HCT116 (cell line): ENCODE measurements around the gene MED23. TPM values are rescaled to one million over a fixed set of nuclear protein-coding genes. Genes with fewer than 3 reads are reported as not detected.

Experiments used
- ATAC-seq: fragments of 200-7000 bp; cut with Tn5 transposase; 2 replicates; pipeline ENCODE4 v1.9.1; 2020; ENCODE audit warnings: mild to moderate bottlenecking, moderate library complexity
- BruUV-seq: library from RNA; stranded (reverse); fragments of 400-500 nt; replicated peaks from 2 replicates; lab custom pipeline; 2021; lab: Mats Ljungman, UMichigan
- CTCF ChIA-PET: fragments of 300-600 bp; sonication (Branson Sonifier 250); formaldehyde crosslinking; loops from one replicate; lab custom pipeline; 2021; ENCODE audit warnings: antibody characterized with exemption; lab: Charles Lee
- POLR2A ChIA-PET: fragments of 300-600, 350-600 bp; sonication (Branson Sonifier 250); formaldehyde crosslinking; loops from one replicate; lab custom pipeline; 2021; ENCODE audit warnings: antibody characterized with exemption; lab: Charles Lee
- RAD21 ChIA-PET, 2 experiments: fragments of 300-600 bp; sonication (Branson Sonifier 250); formaldehyde crosslinking; loops; one replicate each; lab custom pipeline; 2023; ENCODE audit warnings: low total read pairs in 2 of 2; ENCODE audit not compliant: uncharacterized antibody in 2 of 2, unreplicated experiment in 2 of 2, low non-redundant PET in 1 of 2; lab: Charles Lee
- DNase-seq: peaks from one replicate; pipeline ENCODE4 v3.0.0-alpha.2; 2010; ENCODE audit warnings: low read depth, low spot score
- H2AFZ ChIP-seq: fragments of 200-600 bp; shearing (Covaris generic), sonication (generic); 2 replicates; pipeline ENCODE4 v1.6.1; 2017; ENCODE audit warnings: low read depth, mixed run types, mixed read lengths, antibody characterized with exemption, low read length; ENCODE audit not compliant: poor library complexity, severe bottlenecking
- H3K27ac ChIP-seq: 2 replicates; pipeline ENCODE4 v1.5.1; 2012; ENCODE audit warnings: low read depth, low read length
- H3K27me3 ChIP-seq: fragments of 200-600 bp; sonication (generic); 2 replicates; pipeline ENCODE4 v1.6.1; 2016; ENCODE audit warnings: mixed run types, low read length, mixed read lengths; ENCODE audit not compliant: insufficient read depth
- H3K36me3 ChIP-seq, 2 experiments: fragments of 200-500 bp in 1 of 2; fragments of 200-600 bp in 1 of 2; sonication (Bioruptor generic) in 1 of 2; sonication (generic) in 1 of 2; 2 replicates each; pipeline versions ENCODE4 v1.5.1 to v1.6.1; 2014 to 2016; ENCODE audit warnings: low read length in 2 of 2, inconsistent platforms in 1 of 2, mixed read lengths in 1 of 2, mixed run types in 1 of 2; ENCODE audit not compliant: insufficient read depth in 2 of 2, control insufficient read depth in 1 of 2
- H3K4me1 ChIP-seq, 2 experiments: fragments of 200-600 bp in 1 of 2; sonication (generic) in 1 of 2; 2 replicates each; pipeline versions ENCODE4 v1.5.1 to v1.6.1; 2012 to 2017; ENCODE audit warnings: low read length in 2 of 2, inconsistent platforms in 1 of 2, mild to moderate bottlenecking in 1 of 2, mixed read lengths in 1 of 2, mixed run types in 1 of 2, moderate library complexity in 1 of 2; ENCODE audit not compliant: insufficient read depth in 2 of 2, control insufficient read depth in 1 of 2
- H3K4me2 ChIP-seq: fragments of 200-600 bp; sonication (generic); 2 replicates; pipeline ENCODE4 v1.6.1; 2017; ENCODE audit warnings: mixed run types, low read length, mixed read lengths
- H3K4me3 ChIP-seq, 2 experiments: fragments of 200-600 bp in 1 of 2; sonication (generic) in 1 of 2; replicated peaks in 1 of 2; 2 replicates each; pipeline ENCODE4 v1.5.1; 2011 to 2016; ENCODE audit warnings: low read length in 2 of 2, control low read depth in 1 of 2, low read depth in 1 of 2, mild to moderate bottlenecking in 1 of 2, mixed read lengths in 1 of 2, mixed run types in 1 of 2
- H3K79me2 ChIP-seq: fragments of 200-600 bp; sonication (generic); 2 replicates; pipeline ENCODE4 v1.6.1; 2017; ENCODE audit warnings: mild to moderate bottlenecking, mixed run types, low read length, moderate library complexity, mixed read lengths; ENCODE audit not compliant: insufficient read depth
- H3K9ac ChIP-seq: fragments of 200-600 bp; sonication (generic); 2 replicates; pipeline ENCODE4 v1.6.1; 2016; ENCODE audit warnings: low read length, mixed read lengths
- H3K9me2 ChIP-seq: fragments of 200-600 bp; sonication (generic), shearing (Covaris generic); 2 replicates; pipeline ENCODE4 v1.6.1; 2017; ENCODE audit warnings: mixed run types, mild to moderate bottlenecking, moderate library complexity; ENCODE audit not compliant: insufficient read depth
- H3K9me3 ChIP-seq, 2 experiments: fragments of 200-500 bp in 1 of 2; fragments of 200-600 bp in 1 of 2; sonication (Bioruptor generic) in 1 of 2; sonication (generic) in 1 of 2; 2 replicates each; pipeline ENCODE4 v1.6.1; 2014 to 2017; ENCODE audit warnings: low read length in 2 of 2, mixed read lengths in 2 of 2, inconsistent platforms in 1 of 2, low read depth in 1 of 2, mild to moderate bottlenecking in 1 of 2, mixed run types in 1 of 2, moderate library complexity in 1 of 2; ENCODE audit not compliant: control insufficient read depth in 1 of 2, insufficient read depth in 1 of 2
- H4K20me1 ChIP-seq: fragments of 200-600 bp; sonication (generic), shearing (Covaris generic); 2 replicates; pipeline ENCODE4 v1.6.1; 2017; ENCODE audit warnings: mixed run types, mild to moderate bottlenecking, moderate library complexity; ENCODE audit not compliant: insufficient read depth
- CBX3 ChIP-seq: IDR thresholded peaks from 2 replicates; pipeline ENCODE4 v1.6.1; 2012; ENCODE audit warnings: low read depth
- EGR1 ChIP-seq: IDR thresholded peaks from 2 replicates; pipeline ENCODE4 v1.6.1; 2012; ENCODE audit warnings: low read depth
- ELF1 ChIP-seq: IDR thresholded peaks from 2 replicates; pipeline ENCODE4 v1.6.1; 2012; ENCODE audit warnings: low read depth, borderline replicate concordance
- EZH2 ChIP-seq: fragments of 200-600 bp; sonication (generic); IDR thresholded peaks from 2 replicates; pipeline ENCODE4 v1.6.1; 2017; ENCODE audit warnings: antibody characterized with exemption, mixed run types
- EZH2phosphoT487 ChIP-seq: fragments of 200-600 bp; IDR thresholded peaks from 2 replicates; pipeline ENCODE4 v1.6.1; 2018; ENCODE audit warnings: antibody characterized with exemption, borderline replicate concordance
- FOSL1 ChIP-seq: IDR thresholded peaks from 2 replicates; pipeline ENCODE4 v1.6.1; 2012; ENCODE audit warnings: low read depth
- JUND ChIP-seq: IDR thresholded peaks from 2 replicates; pipeline ENCODE4 v1.6.1; 2012
- POLR2AphosphoS5 ChIP-seq: IDR thresholded peaks from 2 replicates; pipeline ENCODE4 v1.6.1; 2011; ENCODE audit warnings: mild to moderate bottlenecking, low read depth, low read length, moderate library complexity
- RAD21 ChIP-seq: IDR thresholded peaks from 2 replicates; pipeline ENCODE4 v1.6.1; 2012; ENCODE audit warnings: low read depth, mild to moderate bottlenecking
- SIN3A ChIP-seq: IDR thresholded peaks from 2 replicates; pipeline ENCODE4 v1.6.1; 2012; ENCODE audit warnings: low read depth
- SP1 ChIP-seq: IDR thresholded peaks from 2 replicates; pipeline ENCODE4 v1.6.1; 2012; ENCODE audit warnings: low read depth
- SRF ChIP-seq: IDR thresholded peaks from 2 replicates; pipeline ENCODE4 v1.6.1; 2012; ENCODE audit warnings: low read depth
- TCF7L2 ChIP-seq: IDR thresholded peaks from 2 replicates; pipeline ENCODE4 v1.7.0; 2011; ENCODE audit warnings: borderline replicate concordance, inconsistent platforms; ENCODE audit not compliant: insufficient read depth, insufficient read length; ENCODE audit errors: extremely low read depth
- YY1 ChIP-seq: IDR thresholded peaks from 2 replicates; pipeline ENCODE4 v1.6.1; 2011; ENCODE audit warnings: low read length, low read depth, moderate library complexity, mild to moderate bottlenecking; ENCODE audit not compliant: insufficient replicate concordance; ENCODE audit errors: extremely low read depth
- ZNF274 ChIP-seq: fragments of 200-500 bp; sonication (Bioruptor generic); IDR thresholded peaks from 2 replicates; pipeline ENCODE4 v1.6.1; 2014; ENCODE audit warnings: mild to moderate bottlenecking, low read depth, low read length, inconsistent platforms
- intact Hi-C: fragments of 100-400 bp; cut with micrococcal nuclease; formaldehyde crosslinking; loops from 2 replicates; pipeline ENCODE4 v1.10.0; 2022
- total RNA-seq: library from RNA; stranded (reverse); gene quantifications from one replicate; pipeline ENCODE4 v1.2.1, GENCODE V29; 2021; ENCODE audit not compliant: unreplicated experiment
- TF ChIP-seq, protein P1 (sequence below): IDR thresholded peaks from 2 replicates; pipeline ENCODE4 v1.6.1; 2012
- TF ChIP-seq, protein P2 (sequence below): IDR thresholded peaks from 2 replicates; pipeline ENCODE4 v1.6.1; 2012; ENCODE audit warnings: low read depth
- TF ChIP-seq, protein P3 (sequence below): IDR thresholded peaks from 2 replicates; pipeline ENCODE4 v1.6.1; 2011; ENCODE audit warnings: mild to moderate bottlenecking, low read length, moderate library complexity; ENCODE audit not compliant: insufficient replicate concordance; ENCODE audit errors: extremely low read depth

Gene MED23
- total RNA-seq, 1 experiment from 2014 or later: 17.2 TPM

DNA sequence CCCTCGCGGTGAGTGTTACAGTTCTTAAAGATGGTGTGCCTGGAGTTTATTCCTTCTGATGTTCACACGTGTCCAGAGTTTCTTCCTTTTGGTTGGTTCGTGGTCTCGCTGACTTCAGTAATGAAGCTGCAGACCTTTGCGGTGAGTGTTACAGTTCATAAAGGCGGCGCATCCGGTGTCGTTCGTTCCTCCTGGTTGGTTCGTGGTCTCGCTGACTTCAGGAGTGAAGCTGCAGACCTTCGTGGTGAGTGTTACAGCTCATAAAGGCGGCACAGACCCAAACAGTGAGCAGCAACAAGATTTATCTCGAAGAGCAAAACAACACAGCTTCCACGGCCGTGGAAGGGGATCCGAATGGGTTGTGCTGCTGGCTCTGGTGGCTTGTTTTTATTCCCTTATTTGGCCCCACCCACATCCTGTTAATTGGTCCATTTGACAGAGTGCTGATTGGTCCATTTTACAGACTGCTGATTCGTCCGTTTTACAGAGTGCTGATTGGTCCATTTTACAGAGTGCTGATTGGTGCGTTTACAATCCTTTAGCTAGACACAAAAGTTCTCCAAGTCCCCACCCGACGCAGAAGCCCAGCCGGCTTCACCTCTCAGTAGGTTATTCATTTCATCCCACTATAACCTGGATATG is 103.2 kb downstream of the MED23 start:
- TF ChIP-seq EZH2 (no peak), ZNF274 (no peak), YY1 (no peak), CBX3 (no peak), EZH2phosphoT487 (no peak), SP1 (no peak), POLR2AphosphoS5 (no peak), SIN3A (no peak), JUND (no peak), TCF7L2 (no peak), ELF1 (no peak), EGR1 (no peak), FOSL1 (no peak), RAD21 (no peak), SRF (no peak)
- TF ChIP-seq, protein P1, sequence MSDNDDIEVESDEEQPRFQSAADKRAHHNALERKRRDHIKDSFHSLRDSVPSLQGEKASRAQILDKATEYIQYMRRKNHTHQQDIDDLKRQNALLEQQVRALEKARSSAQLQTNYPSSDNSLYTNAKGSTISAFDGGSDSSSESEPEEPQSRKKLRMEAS: no peak
- TF ChIP-seq, protein P2, sequence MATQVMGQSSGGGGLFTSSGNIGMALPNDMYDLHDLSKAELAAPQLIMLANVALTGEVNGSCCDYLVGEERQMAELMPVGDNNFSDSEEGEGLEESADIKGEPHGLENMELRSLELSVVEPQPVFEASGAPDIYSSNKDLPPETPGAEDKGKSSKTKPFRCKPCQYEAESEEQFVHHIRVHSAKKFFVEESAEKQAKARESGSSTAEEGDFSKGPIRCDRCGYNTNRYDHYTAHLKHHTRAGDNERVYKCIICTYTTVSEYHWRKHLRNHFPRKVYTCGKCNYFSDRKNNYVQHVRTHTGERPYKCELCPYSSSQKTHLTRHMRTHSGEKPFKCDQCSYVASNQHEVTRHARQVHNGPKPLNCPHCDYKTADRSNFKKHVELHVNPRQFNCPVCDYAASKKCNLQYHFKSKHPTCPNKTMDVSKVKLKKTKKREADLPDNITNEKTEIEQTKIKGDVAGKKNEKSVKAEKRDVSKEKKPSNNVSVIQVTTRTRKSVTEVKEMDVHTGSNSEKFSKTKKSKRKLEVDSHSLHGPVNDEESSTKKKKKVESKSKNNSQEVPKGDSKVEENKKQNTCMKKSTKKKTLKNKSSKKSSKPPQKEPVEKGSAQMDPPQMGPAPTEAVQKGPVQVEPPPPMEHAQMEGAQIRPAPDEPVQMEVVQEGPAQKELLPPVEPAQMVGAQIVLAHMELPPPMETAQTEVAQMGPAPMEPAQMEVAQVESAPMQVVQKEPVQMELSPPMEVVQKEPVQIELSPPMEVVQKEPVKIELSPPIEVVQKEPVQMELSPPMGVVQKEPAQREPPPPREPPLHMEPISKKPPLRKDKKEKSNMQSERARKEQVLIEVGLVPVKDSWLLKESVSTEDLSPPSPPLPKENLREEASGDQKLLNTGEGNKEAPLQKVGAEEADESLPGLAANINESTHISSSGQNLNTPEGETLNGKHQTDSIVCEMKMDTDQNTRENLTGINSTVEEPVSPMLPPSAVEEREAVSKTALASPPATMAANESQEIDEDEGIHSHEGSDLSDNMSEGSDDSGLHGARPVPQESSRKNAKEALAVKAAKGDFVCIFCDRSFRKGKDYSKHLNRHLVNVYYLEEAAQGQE: no peak
- TF ChIP-seq, protein P3, sequence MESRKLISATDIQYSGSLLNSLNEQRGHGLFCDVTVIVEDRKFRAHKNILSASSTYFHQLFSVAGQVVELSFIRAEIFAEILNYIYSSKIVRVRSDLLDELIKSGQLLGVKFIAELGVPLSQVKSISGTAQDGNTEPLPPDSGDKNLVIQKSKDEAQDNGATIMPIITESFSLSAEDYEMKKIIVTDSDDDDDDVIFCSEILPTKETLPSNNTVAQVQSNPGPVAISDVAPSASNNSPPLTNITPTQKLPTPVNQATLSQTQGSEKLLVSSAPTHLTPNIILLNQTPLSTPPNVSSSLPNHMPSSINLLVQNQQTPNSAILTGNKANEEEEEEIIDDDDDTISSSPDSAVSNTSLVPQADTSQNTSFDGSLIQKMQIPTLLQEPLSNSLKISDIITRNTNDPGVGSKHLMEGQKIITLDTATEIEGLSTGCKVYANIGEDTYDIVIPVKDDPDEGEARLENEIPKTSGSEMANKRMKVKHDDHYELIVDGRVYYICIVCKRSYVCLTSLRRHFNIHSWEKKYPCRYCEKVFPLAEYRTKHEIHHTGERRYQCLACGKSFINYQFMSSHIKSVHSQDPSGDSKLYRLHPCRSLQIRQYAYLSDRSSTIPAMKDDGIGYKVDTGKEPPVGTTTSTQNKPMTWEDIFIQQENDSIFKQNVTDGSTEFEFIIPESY: no peak
- CTCF ChIA-PET: no interaction called here

More for the DNA sequence above, 103.2 kb downstream of the MED23 start:
- DNase-seq: no peak
- RAD21 ChIA-PET: no interaction called here
- no peak for ATAC-seq
- Histone ChIP-seq H3K79me2 (no peaks in the 10 kb centered on the region), H3K36me3 (no peaks in the 10 kb centered on the region; a peak in 1 of 4 replicates), H3K27ac (no peak overlapping the region), H2AFZ (no peak overlapping the region), H3K4me3 (no peak overlapping the region), H3K4me2 (no peak overlapping the region), H4K20me1 (no peaks in the 10 kb centered on the region), H3K27me3 (no peaks in the 10 kb centered on the region), H3K9me3 (no peaks in the 10 kb centered on the region), H3K9ac (no peak overlapping the region), H3K9me2 (no peaks in the 10 kb centered on the region), H3K4me1 (no peaks in the 10 kb centered on the region)
- POLR2A ChIA-PET: no interaction called here
- intact Hi-C loops: no loop called here
- no TSS peak for BruUV-seq
